NCI-H1694 treated with DMSO at 0.1 percent for 48 hours (cell line): Measurements from ENCODE around the gene CNTNAP4.
A peak's percentile ranks its signal among the peaks of the same experiment; 100 is the strongest.

Experiments
- DNase-seq: peaks from one replicate; lab custom pipeline; 2025; lab: John Stamatoyannopoulos, UW

The CNTNAP4 gene

GRCh38 chr16:76583945-76584344 is 306.7 kb downstream of the CNTNAP4 start:
- peak; percentile 19 for DNase-seq

- no peak for DNase-seq
These were observed 321.3 kb downstream of the CNTNAP4 start for GRCh38 chr16:76598498-76598897.

GRCh38 chr16:76607317-76607716 is 330.1 kb downstream of the CNTNAP4 start:
- no peak for DNase-seq
